ENCODE measurements around the gene CSNK1D. TPM values are rescaled to one million over a fixed set of nuclear protein-coding genes. Genes with fewer than 3 reads are reported as not detected.

CSNK1D gene
- total and polyA plus RNA-seq, 4 donors = 35.2 to 144 (median 89.1) TPM

DNA sequence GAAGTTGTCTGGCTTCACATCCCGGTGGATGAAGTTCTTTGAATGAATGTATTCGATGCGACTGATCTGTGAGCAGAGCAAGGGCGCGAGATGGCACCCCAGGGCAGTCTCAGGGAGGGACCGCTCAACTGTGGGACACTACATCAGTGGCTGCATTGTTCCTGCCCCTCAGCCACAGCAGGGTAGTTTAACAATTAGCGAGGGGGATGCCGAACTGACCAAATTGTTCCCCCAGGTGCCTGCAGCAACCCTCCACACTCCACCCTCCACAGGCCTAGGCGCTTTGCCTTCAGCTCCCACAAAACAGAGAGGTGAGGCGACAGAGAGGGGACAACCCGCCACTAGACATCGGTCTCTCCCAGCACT is 20.3 kb downstream of the CSNK1D start:
- H3K4me3 ChIP-seq (ENCODE audit: low read depth, low read length) = no peak overlapping the region
- 94% methylated on average over 11 of the region's 12 CpGs for WGBS (ENCODE audit: insufficient coverage)

DNA sequence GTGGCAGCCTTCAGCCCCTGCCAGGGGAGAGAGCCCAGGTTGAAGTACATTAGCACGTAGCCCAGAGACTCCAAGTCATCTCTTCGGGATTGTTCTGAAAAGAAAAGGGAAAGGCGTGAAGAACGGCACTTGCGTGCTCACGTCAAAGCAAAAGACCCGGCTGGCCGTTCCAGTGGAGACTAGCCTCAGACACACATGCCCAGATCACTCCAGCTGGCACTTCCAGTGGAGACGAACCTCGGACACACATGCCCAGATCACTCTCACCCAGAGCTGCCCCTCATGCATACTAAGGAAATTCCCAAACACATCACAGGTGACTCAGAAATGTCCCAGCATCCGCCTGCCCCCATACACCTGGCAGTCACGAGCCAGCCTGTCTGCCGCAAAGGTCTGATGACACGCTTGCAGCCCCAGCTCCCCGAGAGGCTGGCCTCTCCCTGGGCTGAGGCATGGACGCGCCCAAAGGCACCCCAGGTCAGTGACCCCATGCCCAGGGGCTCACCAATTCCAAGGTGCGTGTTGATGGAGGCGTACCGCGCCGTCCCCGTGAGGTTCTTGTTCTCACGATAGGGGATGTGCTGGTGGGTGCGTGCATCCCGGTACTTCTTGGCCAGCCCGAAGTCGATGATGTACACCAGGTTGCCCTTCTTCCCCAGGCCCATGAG is 20.9 kb downstream of the CSNK1D start:
- Histone ChIP-seq H3K4me3 (ENCODE audit: low read depth, low read length) (no peak overlapping the region), H3K36me3 (ENCODE audit: control insufficient read depth, insufficient read depth, low read length) (peaks cover 97% of the 10 kb centered on the region), H3K9me3 (ENCODE audit: control insufficient read depth, insufficient read depth, low read length) (no peaks in the 10 kb centered on the region), H3K4me1 (ENCODE audit: control insufficient read depth, insufficient read depth, low read length) (peaks cover 5% of the 10 kb centered on the region), H3K27me3 (ENCODE audit: control insufficient read depth, insufficient read depth, low read length) (no peaks in the 10 kb centered on the region), H3K27ac (ENCODE audit: low read depth, low read length) (no peak overlapping the region)
- no peak for DNase-seq (ENCODE audit: low read depth in 4 of 6, low spot score in 6 of 6)
- 93% methylated on average over 28 of the region's 28 CpGs for WGBS (ENCODE audit: insufficient coverage)

More for the DNA sequence above, 20.3 kb downstream of the CSNK1D start:
- DNase-seq (ENCODE audit: low read depth in 4 of 6, low spot score in 6 of 6) = no peak
- Histone ChIP-seq H3K27ac (ENCODE audit: low read depth, low read length) (no peak overlapping the region), H3K27me3 (ENCODE audit: control insufficient read depth, insufficient read depth, low read length) (no peaks in the 10 kb centered on the region), H3K9me3 (ENCODE audit: control insufficient read depth, insufficient read depth, low read length) (no peaks in the 10 kb centered on the region), H3K36me3 (ENCODE audit: control insufficient read depth, insufficient read depth, low read length) (peaks cover 95% of the 10 kb centered on the region), H3K4me1 (ENCODE audit: control insufficient read depth, insufficient read depth, low read length) (peaks cover 3% of the 10 kb centered on the region)

DNA sequence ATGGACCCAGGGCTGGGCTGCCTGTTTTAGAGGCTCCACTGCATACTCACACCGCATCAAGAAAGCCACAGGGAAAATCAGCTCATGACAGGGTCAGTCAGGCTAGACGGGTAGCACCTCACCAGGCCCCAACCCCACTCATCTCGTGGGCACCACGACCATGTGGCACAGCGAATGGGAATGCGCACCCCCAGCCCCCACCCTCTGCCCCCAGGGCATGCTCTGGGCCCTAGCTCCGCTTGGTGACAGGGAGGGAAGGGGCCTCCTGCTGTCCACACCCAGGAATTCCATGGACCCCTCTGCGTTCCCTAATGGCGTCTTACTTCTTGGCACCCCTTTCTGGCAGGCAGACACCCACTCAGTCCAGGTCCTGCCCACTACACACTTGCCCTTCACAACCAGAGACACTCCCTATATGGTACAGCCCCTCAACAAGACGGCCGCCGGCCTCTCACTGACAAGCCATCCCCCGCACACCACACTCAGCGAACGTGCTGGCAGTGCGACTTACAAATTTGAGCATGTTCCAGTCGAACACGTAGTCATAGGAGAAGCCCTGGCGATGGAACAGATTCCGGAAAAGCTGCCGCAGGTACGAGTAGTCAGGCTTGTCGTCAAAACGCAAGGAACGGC is 22.5 kb downstream of the CSNK1D start:
- Histone ChIP-seq H3K4me3 (ENCODE audit: low read depth, low read length) (no peak overlapping the region), H3K27ac (ENCODE audit: low read depth, low read length) (no peak overlapping the region), H3K27me3 (ENCODE audit: control insufficient read depth, insufficient read depth, low read length) (no peaks in the 10 kb centered on the region), H3K36me3 (ENCODE audit: control insufficient read depth, insufficient read depth, low read length) (peaks cover 100% of the 10 kb centered on the region), H3K9me3 (ENCODE audit: control insufficient read depth, insufficient read depth, low read length) (no peaks in the 10 kb centered on the region), H3K4me1 (ENCODE audit: control insufficient read depth, insufficient read depth, low read length) (peaks cover 15% of the 10 kb centered on the region)
- 96% methylated on average over 20 of the region's 25 CpGs for WGBS (ENCODE audit: insufficient coverage)
- no peak for DNase-seq (ENCODE audit: low read depth in 4 of 6, low spot score in 6 of 6)

DNA sequence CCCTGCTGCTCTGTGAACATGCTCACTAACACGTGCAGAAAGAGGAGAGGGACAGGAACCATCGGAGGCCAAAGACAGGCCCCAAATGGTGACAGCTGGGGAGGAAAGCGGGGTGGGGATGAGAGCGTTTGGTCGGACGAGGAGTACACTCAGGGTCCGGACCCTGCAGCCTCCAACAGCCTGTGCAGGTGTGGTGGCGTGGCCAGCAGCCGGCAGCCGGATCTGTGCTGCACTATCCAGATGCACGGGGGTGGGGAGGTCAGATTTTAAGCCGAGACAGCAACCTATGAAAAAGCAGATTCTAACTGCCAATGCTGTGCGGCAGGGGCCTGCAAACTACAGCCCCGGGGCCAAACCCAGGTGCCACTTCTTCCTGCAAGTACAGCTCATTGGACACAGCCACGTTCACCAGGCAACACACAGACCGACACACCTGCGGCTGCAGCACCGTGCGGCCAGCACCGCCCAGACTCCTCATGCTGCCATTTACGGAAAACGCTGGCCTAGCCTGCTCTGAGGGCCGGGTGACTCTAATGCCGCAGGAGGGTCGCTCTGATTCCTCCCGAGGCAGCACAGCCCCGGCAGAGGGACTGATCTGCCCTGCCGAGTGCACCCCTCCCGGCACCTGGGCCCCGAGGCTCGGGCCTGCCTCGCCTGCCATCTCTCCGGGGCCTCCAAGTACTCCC is 23.5 kb downstream of the CSNK1D start:
- no peak overlapping the region for H3K27ac ChIP-seq (ENCODE audit: low read depth, low read length)
- peaks cover 100% of the 10 kb centered on the region for H3K36me3 ChIP-seq (ENCODE audit: control insufficient read depth, insufficient read depth, low read length)
- H3K4me1 ChIP-seq (ENCODE audit: control insufficient read depth, insufficient read depth, low read length) = peaks cover 15% of the 10 kb centered on the region

DNA sequence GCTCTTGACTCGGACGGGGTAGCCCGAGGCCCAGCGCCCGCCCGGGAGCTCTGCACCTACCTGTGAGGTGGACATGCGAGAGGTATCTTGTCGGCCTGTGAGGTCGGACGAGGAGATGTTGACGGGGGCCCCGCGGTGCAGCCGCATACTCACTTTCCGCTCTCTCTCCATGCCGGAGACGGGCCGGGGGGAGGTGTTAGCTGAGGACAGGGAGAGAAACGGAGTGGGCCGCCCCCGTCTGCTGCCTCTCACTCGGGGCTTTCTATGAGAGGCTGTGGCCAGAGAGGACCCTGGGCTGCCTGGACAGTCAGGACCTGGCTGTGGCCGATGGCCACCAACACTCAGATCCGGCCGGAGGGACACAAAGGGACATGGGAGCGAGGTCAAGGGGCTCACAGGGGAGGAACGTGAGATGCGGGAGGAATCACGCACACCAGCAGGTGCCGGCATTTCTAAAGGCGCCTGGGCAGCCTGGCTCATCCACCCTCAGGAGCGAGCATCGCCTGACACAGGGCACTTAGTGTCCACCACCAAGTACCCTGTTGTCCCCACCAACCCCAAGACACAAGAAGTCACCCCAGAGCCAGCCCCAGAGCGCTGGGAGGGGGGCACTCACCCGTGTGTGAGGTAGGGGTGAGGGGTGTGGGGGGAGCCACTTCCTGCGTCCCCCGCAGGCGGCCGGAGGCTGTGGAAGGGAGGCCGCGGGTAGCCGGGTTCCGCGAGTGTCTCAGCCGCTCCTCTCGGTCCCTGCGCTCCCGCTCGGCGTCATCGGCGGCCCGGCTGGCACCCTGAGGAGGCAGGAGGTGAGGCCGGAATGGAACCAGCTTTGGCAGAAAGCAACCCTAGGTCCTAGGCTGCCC is 24.5 kb downstream of the CSNK1D start:
- DNase-seq (ENCODE audit: low read depth in 4 of 6, low spot score in 6 of 6) = no peak
- no peak overlapping the region for H3K4me3 ChIP-seq (ENCODE audit: low read depth, low read length)
- H3K9me3 ChIP-seq (ENCODE audit: control insufficient read depth, insufficient read depth, low read length) = no peaks in the 10 kb centered on the region
- no peaks in the 10 kb centered on the region for H3K27me3 ChIP-seq (ENCODE audit: control insufficient read depth, insufficient read depth, low read length)
- WGBS (ENCODE audit: insufficient coverage) = 94% methylated on average over 48 of the region's 54 CpGs
- H3K36me3 ChIP-seq (ENCODE audit: control insufficient read depth, insufficient read depth, low read length) = peaks cover 100% of the 10 kb centered on the region
- H3K4me1 ChIP-seq (ENCODE audit: control insufficient read depth, insufficient read depth, low read length) = peaks cover 15% of the 10 kb centered on the region
- no peak overlapping the region for H3K27ac ChIP-seq (ENCODE audit: low read depth, low read length)

More for the DNA sequence above, 23.5 kb downstream of the CSNK1D start:
- Histone ChIP-seq H3K4me3 (ENCODE audit: low read depth, low read length) (no peak overlapping the region), H3K9me3 (ENCODE audit: control insufficient read depth, insufficient read depth, low read length) (no peaks in the 10 kb centered on the region), H3K27me3 (ENCODE audit: control insufficient read depth, insufficient read depth, low read length) (no peaks in the 10 kb centered on the region)
- WGBS (ENCODE audit: insufficient coverage) = 95% methylated on average over 33 of the region's 33 CpGs
- DNase-seq (ENCODE audit: low read depth in 4 of 6, low spot score in 6 of 6) = no peak

DNA sequence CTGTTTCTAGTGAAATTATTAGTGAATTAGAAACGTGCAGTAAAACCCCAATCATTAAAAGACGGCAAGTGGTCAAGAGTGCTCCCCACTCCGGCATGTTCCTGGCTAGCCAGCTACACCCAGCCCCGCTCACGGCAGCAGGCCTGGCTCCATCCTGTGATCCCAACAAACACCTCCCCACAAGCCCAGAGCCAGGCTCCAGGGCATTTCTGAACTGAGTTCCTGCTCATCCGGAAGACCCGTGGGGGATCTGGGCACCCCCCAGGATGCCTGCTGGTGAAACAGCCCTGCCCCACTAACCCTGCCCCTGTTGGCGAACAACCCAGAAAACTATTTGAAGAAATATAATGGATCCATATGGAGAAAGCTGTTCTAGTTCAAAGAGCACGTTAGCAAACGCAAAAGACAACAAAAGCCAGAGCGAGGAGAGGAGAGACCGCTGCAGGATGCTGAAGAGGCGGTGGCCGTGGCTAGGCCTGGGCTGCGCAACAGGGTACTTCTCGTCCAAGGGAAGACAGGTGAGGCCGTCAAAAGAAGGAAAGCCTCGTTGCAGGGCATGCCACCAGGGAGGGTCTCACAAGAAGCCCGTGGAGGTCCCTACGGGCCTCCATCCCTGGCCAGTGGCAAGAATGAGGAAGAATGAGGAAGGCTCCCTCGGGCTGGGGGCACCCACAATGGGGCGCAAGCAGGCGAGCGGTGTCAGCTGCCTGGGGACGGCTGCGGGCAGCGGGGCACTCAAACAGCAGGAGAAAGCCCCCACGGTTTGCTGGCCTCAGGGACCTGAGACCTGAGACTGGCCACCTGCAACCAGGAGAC is 25.4 kb downstream of the CSNK1D start:
- no peak overlapping the region for H3K4me3 ChIP-seq (ENCODE audit: low read depth, low read length)
- no peak for DNase-seq (ENCODE audit: low read depth in 4 of 6, low spot score in 6 of 6)
- peaks cover 100% of the 10 kb centered on the region for H3K36me3 ChIP-seq (ENCODE audit: control insufficient read depth, insufficient read depth, low read length)
- no peak overlapping the region for H3K27ac ChIP-seq (ENCODE audit: low read depth, low read length)
- WGBS (ENCODE audit: insufficient coverage) = 83% methylated on average over 27 of the region's 28 CpGs
- peaks cover 21% of the 10 kb centered on the region for H3K4me1 ChIP-seq (ENCODE audit: control insufficient read depth, insufficient read depth, low read length)
- H3K27me3 ChIP-seq (ENCODE audit: control insufficient read depth, insufficient read depth, low read length) = no peaks in the 10 kb centered on the region
- no peaks in the 10 kb centered on the region for H3K9me3 ChIP-seq (ENCODE audit: control insufficient read depth, insufficient read depth, low read length)

DNA sequence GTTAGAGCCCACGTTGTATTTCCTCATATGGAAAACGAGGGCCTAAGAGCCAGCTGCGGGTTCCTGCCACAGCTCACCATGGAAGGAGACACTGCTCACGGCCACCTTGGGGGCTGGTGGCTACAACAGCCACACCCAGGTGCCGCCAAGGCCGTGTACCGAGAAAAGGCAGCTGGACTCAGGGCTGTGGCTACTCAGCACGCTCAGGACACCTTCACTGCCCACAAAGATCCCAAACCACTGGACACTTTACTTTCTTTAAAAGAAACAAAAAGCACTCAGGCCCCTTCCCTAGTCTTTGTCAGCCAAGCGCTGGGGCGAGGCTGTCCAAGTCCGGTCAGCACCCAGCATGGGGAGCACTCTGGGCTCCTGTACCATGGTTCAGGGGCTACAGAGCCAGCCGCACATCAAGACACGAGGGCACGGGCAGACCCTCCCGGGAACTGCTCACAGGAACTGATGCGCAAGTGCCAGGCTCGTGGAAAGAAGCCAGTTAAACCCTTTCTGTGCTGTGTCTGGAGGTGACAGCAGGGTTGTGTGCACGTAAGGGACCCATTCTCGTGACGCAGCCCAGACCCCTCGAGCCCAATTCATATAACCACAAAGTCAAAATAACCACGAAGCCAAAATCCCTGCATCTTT is 26.2 kb downstream of the CSNK1D start:
- H3K9me3 ChIP-seq (ENCODE audit: control insufficient read depth, insufficient read depth, low read length) = no peaks in the 10 kb centered on the region
- no peak overlapping the region for H3K27ac ChIP-seq (ENCODE audit: low read depth, low read length)
- whole genome bisulfite sequencing (ENCODE audit: insufficient coverage) = 75% methylated on average over 16 of the region's 22 CpGs
- H3K27me3 ChIP-seq (ENCODE audit: control insufficient read depth, insufficient read depth, low read length) = no peaks in the 10 kb centered on the region
- H3K4me3 ChIP-seq (ENCODE audit: low read depth, low read length) = no peak overlapping the region
- peaks cover 100% of the 10 kb centered on the region for H3K36me3 ChIP-seq (ENCODE audit: control insufficient read depth, insufficient read depth, low read length)
- DNase-seq (ENCODE audit: low read depth in 4 of 6, low spot score in 6 of 6) = no peak
- peaks cover 28% of the 10 kb centered on the region for H3K4me1 ChIP-seq (ENCODE audit: control insufficient read depth, insufficient read depth, low read length)

DNA sequence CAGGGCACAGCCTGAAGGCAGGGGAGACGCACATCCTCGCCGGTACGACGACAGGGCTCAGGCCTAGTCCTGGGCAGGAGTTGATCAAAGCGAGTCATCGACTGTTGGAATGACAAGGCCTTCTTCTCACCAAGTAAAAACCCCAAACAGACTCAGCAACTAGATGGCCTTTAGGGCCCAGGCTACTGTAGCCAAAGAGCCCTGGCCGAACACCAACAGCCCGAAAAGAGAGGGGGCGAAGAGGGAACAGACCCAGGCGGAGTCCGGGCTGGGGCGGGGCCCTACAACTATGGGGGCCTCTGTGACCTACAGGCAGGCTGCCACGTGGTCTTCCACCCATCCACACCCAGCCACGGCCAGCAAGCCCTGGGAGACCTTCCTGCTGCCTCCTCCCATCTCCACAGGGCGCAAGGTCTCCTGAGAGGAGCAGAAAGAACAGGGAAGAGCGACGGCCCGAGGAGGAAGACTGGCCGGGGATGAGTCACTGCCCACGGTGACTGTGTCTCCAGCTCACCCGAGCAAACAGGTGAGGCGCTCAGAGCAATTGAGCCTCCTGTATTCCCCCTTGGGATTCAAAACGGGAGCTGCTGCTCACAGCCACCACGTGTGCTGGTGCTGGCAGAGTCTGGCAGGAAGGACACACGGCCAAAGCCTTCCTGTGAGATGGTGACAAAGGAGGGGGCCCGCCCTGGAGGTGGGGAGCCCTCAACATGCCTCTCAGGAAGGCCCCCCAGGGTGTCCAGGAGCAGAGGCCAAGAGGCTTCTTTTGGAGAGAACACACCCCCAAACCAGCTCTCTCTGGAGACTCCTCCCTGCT is 26.9 kb downstream of the CSNK1D start:
- Histone ChIP-seq H3K9me3 (ENCODE audit: control insufficient read depth, insufficient read depth, low read length) (no peaks in the 10 kb centered on the region), H3K27ac (ENCODE audit: low read depth, low read length) (no peak overlapping the region), H3K27me3 (ENCODE audit: control insufficient read depth, insufficient read depth, low read length) (no peaks in the 10 kb centered on the region), H3K4me1 (ENCODE audit: control insufficient read depth, insufficient read depth, low read length) (peaks cover 36% of the 10 kb centered on the region), H3K4me3 (ENCODE audit: low read depth, low read length) (no peak overlapping the region), H3K36me3 (ENCODE audit: control insufficient read depth, insufficient read depth, low read length) (peaks cover 100% of the 10 kb centered on the region)
- no peak for DNase-seq (ENCODE audit: low read depth in 4 of 6, low spot score in 6 of 6)
- WGBS (ENCODE audit: insufficient coverage) = 84% methylated on average over 25 of the region's 27 CpGs

All from spinal cord (tissue), 10 donors.